A673 (cell line): ENCODE data around the gene NAA38. TPM values are rescaled to one million over a fixed set of nuclear protein-coding genes. Genes with fewer than 3 reads are reported as not detected.

ENCODE experiments used
- BruUV-seq: library from RNA; stranded (reverse); fragments of 400-500 nt; replicated peaks from 2 replicates; lab custom pipeline; 2021; lab: Mats Ljungman, UMichigan
- CTCF ChIA-PET: fragments of 300-600 bp; sonication (Branson Sonifier 250); formaldehyde crosslinking; loops from one replicate; lab custom pipeline; 2022; ENCODE audit warnings: antibody characterized with exemption; lab: Charles Lee
- POLR2A ChIA-PET: fragments of 300-600 bp; sonication (Branson Sonifier 250); formaldehyde crosslinking; loops from one replicate; lab custom pipeline; 2022; ENCODE audit warnings: antibody characterized with exemption; ENCODE audit not compliant: low non-redundant PET; lab: Charles Lee
- DNase-seq: peaks from one replicate; pipeline ENCODE4 v3.0.0-alpha.2; 2015; ENCODE audit warnings: low spot score
- H3K27ac ChIP-seq: fragments of 200-600 bp; sonication (generic); 2 replicates; pipeline ENCODE4 v1.5.1; 2016; ENCODE audit warnings: mixed run types, low read depth, mild to moderate bottlenecking, mixed read lengths, antibody characterized with exemption, low read length; ENCODE audit not compliant: poor library complexity, severe bottlenecking
- H3K27me3 ChIP-seq: fragments of 200-600 bp; sonication (generic); replicated peaks from 2 replicates; pipeline ENCODE4 v1.6.1; 2017; ENCODE audit warnings: mixed run types, low read depth, mild to moderate bottlenecking, mixed read lengths, antibody characterized with exemption, low read length; ENCODE audit not compliant: insufficient read depth, poor library complexity
- H3K36me3 ChIP-seq: fragments of 200-600 bp; sonication (generic); 2 replicates; pipeline ENCODE4 v1.6.1; 2016; ENCODE audit warnings: mixed run types, mild to moderate bottlenecking, mixed read lengths, antibody characterized with exemption, low read length; ENCODE audit not compliant: insufficient read depth, poor library complexity, severe bottlenecking
- H3K4me1 ChIP-seq: fragments of 200-600 bp; sonication (generic); 2 replicates; pipeline ENCODE4 v1.6.1; 2017; ENCODE audit warnings: mixed run types, mild to moderate bottlenecking, mixed read lengths, antibody characterized with exemption, low read length; ENCODE audit not compliant: insufficient read depth, poor library complexity, severe bottlenecking
- H3K4me3 ChIP-seq: fragments of 200-600 bp; sonication (generic); 2 replicates; pipeline ENCODE4 v1.5.1; 2016; ENCODE audit warnings: low read depth, mixed run types, mild to moderate bottlenecking, mixed read lengths, low read length; ENCODE audit not compliant: poor library complexity, severe bottlenecking
- H3K9me3 ChIP-seq: fragments of 200-600 bp; sonication (generic); 2 replicates; pipeline ENCODE4 v1.6.1; 2016; ENCODE audit warnings: mixed run types, low read depth, mild to moderate bottlenecking, mixed read lengths, antibody characterized with exemption, low read length; ENCODE audit not compliant: poor library complexity, severe bottlenecking
- CTCF ChIP-seq: fragments of 300-800, 200-600 bp; sonication (generic); conservative IDR thresholded peaks from 2 replicates; pipeline ENCODE4 v1.5.1; 2017; ENCODE audit warnings: low read depth, mild to moderate bottlenecking, antibody characterized with exemption, low read length, moderate library complexity, mixed read lengths
- EZH2 ChIP-seq: fragments of 200-600 bp; sonication (generic); IDR thresholded peaks from 2 replicates; pipeline ENCODE4 v1.6.1; 2017; ENCODE audit warnings: borderline replicate concordance, low read depth, mild to moderate bottlenecking, mixed read lengths, antibody characterized with exemption, low read length; ENCODE audit not compliant: poor library complexity, severe bottlenecking
- intact Hi-C: fragments of 100-400 bp; cut with micrococcal nuclease; formaldehyde crosslinking; loops from one replicate; pipeline ENCODE4 v1.10.0; 2022; ENCODE audit not compliant: unreplicated experiment
- total RNA-seq: library from RNA; stranded (reverse); gene quantifications from 2 replicates; pipeline ENCODE4 v1.2.3, GENCODE V29; 2021

Gene NAA38
- total RNA-seq, 1 experiment from 2014 or later: 64.3 TPM

- no TSS peak for BruUV-seq
- peaks cover 15% of the 10 kb centered on the region for H3K4me1 ChIP-seq
- TF ChIP-seq CTCF (no peak), EZH2 (no peak)
- H3K9me3 ChIP-seq: no peaks in the 10 kb centered on the region
- no peak for DNase-seq
- no peak overlapping the region for H3K27ac ChIP-seq
- H3K36me3 ChIP-seq: no peaks in the 10 kb centered on the region
- POLR2A ChIA-PET: no interaction called here
- no peak overlapping the region for H3K4me3 ChIP-seq
- intact Hi-C loops: loop anchor here (1.0 to 10.0 kb wide), 3 partner anchors 29 to 223 kb away; no protein-coding TSS in a partner anchor
- H3K27me3 ChIP-seq: no peaks in the 10 kb centered on the region
- CTCF ChIA-PET: interaction anchor here (0.6 to 0.8 kb wide), 2 partner anchors 66 to 74 kb away, joined by 4 to 5 read pairs; no protein-coding TSS in a partner anchor
Measured at GRCh38 chr17:7822126-7822525, 35.2 kb downstream of the NAA38 start.

GRCh38 chr17:7820231-7820630 lies 37.1 kb downstream of the NAA38 start:
- Histone ChIP-seq H3K4me1 (peaks cover 7% of the 10 kb centered on the region), H3K36me3 (no peaks in the 10 kb centered on the region), H3K27me3 (no peaks in the 10 kb centered on the region), H3K9me3 (no peaks in the 10 kb centered on the region), H3K27ac (no peak overlapping the region), H3K4me3 (no peak overlapping the region)
- intact Hi-C loops: loop anchor here (10.0 kb wide), 1 partner anchor 225 kb away; no protein-coding TSS in a partner anchor
- CTCF ChIA-PET: no interaction called here
- no peak for DNase-seq
- TF ChIP-seq CTCF: no peak
- no peak for TF ChIP-seq EZH2
- no TSS peak for BruUV-seq
- POLR2A ChIA-PET: no interaction called here

GRCh38 chr17:7818746-7819645 lies 38.4 kb downstream of the NAA38 start:
- DNase-seq: no peak
- intact Hi-C loops: no loop called here
- H3K4me3 ChIP-seq: no peak overlapping the region
- H3K27ac ChIP-seq: no peak overlapping the region
- no peaks in the 10 kb centered on the region for H3K36me3 ChIP-seq
- H3K27me3 ChIP-seq: no peaks in the 10 kb centered on the region
- TF ChIP-seq EZH2: no peak
- no peak for TF ChIP-seq CTCF
- ChIA-PET CTCF (no interaction called here), POLR2A (no interaction called here)
- BruUV-seq: no TSS peak
- H3K9me3 ChIP-seq: no peaks in the 10 kb centered on the region
- H3K4me1 ChIP-seq: no peaks in the 10 kb centered on the region
